Panc1 (cell line): Measurements from ENCODE around the gene RGS3. TPM values are rescaled to one million over a fixed set of nuclear protein-coding genes. Genes with fewer than 3 reads are reported as not detected.

ENCODE experiments used
- ATAC-seq: fragments of 200-7000 bp; cut with Tn5 transposase; 2 replicates; pipeline ENCODE4 v1.9.1; 2020; ENCODE audit warnings: mild to moderate bottlenecking, moderate library complexity
- BruUV-seq: library from RNA; stranded (reverse); fragments of 400-500 nt; replicated peaks from 2 replicates; lab custom pipeline; 2021; lab: Mats Ljungman, UMichigan
- CTCF ChIA-PET: fragments of 300-600 bp; sonication (Branson Sonifier 250); formaldehyde crosslinking; loops from one replicate; lab custom pipeline; 2022; ENCODE audit warnings: antibody characterized with exemption; lab: Charles Lee
- POLR2A ChIA-PET: fragments of 300-600 bp; sonication (Branson Sonifier 250); formaldehyde crosslinking; loops from one replicate; lab custom pipeline; 2022; ENCODE audit warnings: antibody characterized with exemption; lab: Charles Lee
- DNase-seq: peaks from one replicate; pipeline ENCODE4 v3.0.0-alpha.2; 2010; ENCODE audit warnings: low read depth, low spot score
- H3K27ac ChIP-seq: 2 replicates; pipeline ENCODE4 v1.5.1; 2011; ENCODE audit warnings: mild to moderate bottlenecking, low read length, inconsistent platforms
- H3K27me3 ChIP-seq: fragments of 200-500 bp; sonication (Bioruptor generic); 2 replicates; pipeline ENCODE4 v1.6.0; 2014; ENCODE audit warnings: low read length, inconsistent platforms; ENCODE audit not compliant: control insufficient read depth, insufficient read depth
- H3K36me3 ChIP-seq: fragments of 200-500 bp; sonication (Bioruptor generic); 2 replicates; pipeline ENCODE4 v1.5.1; 2014; ENCODE audit warnings: inconsistent platforms, mild to moderate bottlenecking, low read length, moderate library complexity; ENCODE audit not compliant: control insufficient read depth, insufficient read depth
- H3K4me1 ChIP-seq: 2 replicates; pipeline ENCODE4 v1.5.1; 2011; ENCODE audit warnings: inconsistent platforms, mild to moderate bottlenecking, low read length, moderate library complexity; ENCODE audit not compliant: control insufficient read depth, insufficient read depth
- H3K4me3 ChIP-seq, 2 experiments: 2 replicates each; pipeline ENCODE4 v1.5.1; 2011 to 2012; ENCODE audit warnings: low read depth in 2 of 2, low read length in 2 of 2, mild to moderate bottlenecking in 2 of 2, inconsistent platforms in 1 of 2, moderate library complexity in 1 of 2
- H3K9me3 ChIP-seq: fragments of 200-500 bp; sonication (Bioruptor generic); 2 replicates; pipeline ENCODE4 v1.5.1; 2014; ENCODE audit warnings: low read depth, mild to moderate bottlenecking, inconsistent platforms, low read length, moderate library complexity; ENCODE audit not compliant: control insufficient read depth, insufficient read depth
- CTCF ChIP-seq: fragments of 450-650 bp; IDR thresholded peaks from 2 replicates; pipeline ENCODE4 v1.5.1; 2017; ENCODE audit warnings: mild to moderate bottlenecking
- POLR2AphosphoS5 ChIP-seq: IDR thresholded peaks from 2 replicates; pipeline ENCODE4 v1.6.1; 2012; ENCODE audit warnings: mild to moderate bottlenecking, low read depth, low read length, moderate library complexity
- REST ChIP-seq, 2 experiments: IDR thresholded peaks; 2 replicates each; pipeline ENCODE4 v1.6.1; 2011 to 2012; ENCODE audit warnings: low read depth in 2 of 2, control low read depth in 1 of 2, low read length in 1 of 2, mild to moderate bottlenecking in 1 of 2, moderate library complexity in 1 of 2; ENCODE audit not compliant: insufficient read depth in 1 of 2
- SIN3A ChIP-seq: IDR thresholded peaks from 2 replicates; pipeline ENCODE4 v1.6.1; 2012; ENCODE audit warnings: low read depth, mild to moderate bottlenecking, low read length, moderate library complexity, borderline replicate concordance; ENCODE audit not compliant: insufficient read depth
- TCF7L2 ChIP-seq: IDR thresholded peaks from 2 replicates; pipeline ENCODE4 v1.6.1; 2011; ENCODE audit warnings: mild to moderate bottlenecking, low read depth, low read length, inconsistent platforms
- in situ Hi-C: cut with HindIII; loops from 2 replicates; pipeline ENCODE4 v1.10.0; 2016; ENCODE audit warnings: low sequenced_read_pairs, low pct_unique_long_range_greater_than_20kb
- intact Hi-C: fragments of 100-400 bp; cut with micrococcal nuclease; formaldehyde crosslinking; loops from one replicate; pipeline ENCODE4 v1.10.0; 2022; ENCODE audit not compliant: unreplicated experiment
- total RNA-seq: library from RNA; stranded (reverse); gene quantifications from one replicate; pipeline ENCODE4 v1.2.1, GENCODE V29; 2021; ENCODE audit not compliant: unreplicated experiment

RGS3 gene
- total RNA-seq, 1 experiment from 2014 or later, result 15.1 TPM

DNA sequence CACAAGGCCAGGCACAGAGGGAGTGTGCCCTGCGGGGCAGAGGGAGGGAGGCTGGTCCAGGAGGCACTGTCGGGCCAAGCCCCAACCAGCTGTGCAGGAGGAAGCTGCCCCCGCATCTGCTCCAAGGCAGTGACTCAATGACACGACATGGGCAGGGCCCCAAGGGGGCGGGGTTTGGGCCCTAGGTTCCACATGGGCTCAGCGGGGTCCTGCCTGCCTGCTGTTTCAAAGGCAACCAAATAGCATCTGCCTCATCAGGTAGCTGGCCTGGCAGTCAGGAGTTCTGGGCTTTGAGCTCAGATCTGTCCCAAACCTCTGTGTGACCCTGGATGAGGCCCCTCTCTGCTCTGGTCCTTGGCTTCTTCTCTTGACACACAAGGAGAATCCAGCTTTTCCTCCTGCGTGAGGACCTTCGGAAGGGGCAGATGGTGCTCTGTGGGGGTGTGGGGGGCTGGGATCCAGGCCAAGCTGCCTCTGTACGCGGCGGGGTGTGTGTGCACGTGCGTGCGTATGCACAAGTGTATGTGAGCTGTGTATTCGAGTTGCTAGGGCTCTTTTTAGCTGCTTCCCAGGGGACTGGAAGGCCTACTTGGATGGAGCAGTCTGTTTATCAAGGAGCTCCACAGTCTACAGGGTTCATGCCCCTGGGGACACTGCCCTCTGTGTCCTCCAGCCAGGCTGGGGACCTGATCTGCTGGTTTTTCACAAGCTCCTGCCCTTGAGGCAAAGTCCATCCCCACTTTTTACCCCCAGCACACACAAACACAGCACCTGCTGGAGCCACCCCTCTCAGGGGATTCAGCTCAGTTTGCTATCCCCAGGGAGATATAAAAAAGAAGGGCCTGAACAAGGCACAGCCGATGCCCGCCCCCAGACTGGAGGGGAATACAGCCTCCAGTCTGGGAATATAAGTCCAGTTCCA is 138.9 kb downstream of the RGS3 start (continued):
- no peak for TF ChIP-seq SIN3A

DNA sequence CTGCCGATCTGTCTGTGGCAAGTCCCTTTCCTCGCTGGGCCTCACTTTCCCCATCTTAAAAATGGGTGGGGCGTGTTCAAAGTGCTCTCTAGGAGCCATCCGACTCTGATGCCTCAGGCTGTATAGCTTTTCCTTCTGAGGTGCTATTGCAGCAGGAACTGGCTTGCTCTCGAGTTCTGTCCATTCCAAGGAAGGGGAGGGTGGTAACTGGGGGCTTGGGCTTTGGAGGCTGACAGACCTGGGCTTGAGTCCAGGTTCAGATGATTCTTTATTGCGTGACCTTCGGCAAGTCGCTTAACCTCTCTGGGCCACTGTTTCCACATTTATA is 139.5 kb downstream of the RGS3 start:
- intact Hi-C loops, result no loop called here

More for the DNA sequence above, 139.5 kb downstream of the RGS3 start:
- ATAC-seq, result no peak
- Histone ChIP-seq H3K27ac (no peak overlapping the region), H3K36me3 (no peaks in the 10 kb centered on the region), H3K4me1 (no peaks in the 10 kb centered on the region), H3K27me3 (no peaks in the 10 kb centered on the region), H3K9me3 (no peaks in the 10 kb centered on the region), H3K4me3 (no peak overlapping the region)
- no peak for TF ChIP-seq POLR2AphosphoS5
- TF ChIP-seq SIN3A, result no peak
- no peak for TF ChIP-seq TCF7L2
- no peak for TF ChIP-seq CTCF
- no peak for TF ChIP-seq REST (IDR thresholded peaks at IDR 0.05; ENCODE audit: insufficient read depth in 1 of 2, low read depth in 2 of 2, low read length in 1 of 2)
- in situ Hi-C loops, result no loop called here
- POLR2A ChIA-PET, result no interaction called here
- CTCF ChIA-PET, result no interaction called here
- no TSS peak for BruUV-seq
- no peak for DNase-seq
